GM18858 (cell line): ENCODE data around the gene DDAH1.
A peak's percentile ranks its signal among the peaks of the same experiment; 100 is the strongest.
"Not testable (repeated sequence)": the region's sequence is repeated elsewhere in the genome, so short reads cannot be mapped to it uniquely, and the experiment has no call there.

Experiments
- ATAC-seq: cut with Tn5 transposase; IDR thresholded peaks from one replicate; pipeline ENCODE4 v1.9.1; 2021; ENCODE audit not compliant: unreplicated experiment

Gene DDAH1

DNA sequence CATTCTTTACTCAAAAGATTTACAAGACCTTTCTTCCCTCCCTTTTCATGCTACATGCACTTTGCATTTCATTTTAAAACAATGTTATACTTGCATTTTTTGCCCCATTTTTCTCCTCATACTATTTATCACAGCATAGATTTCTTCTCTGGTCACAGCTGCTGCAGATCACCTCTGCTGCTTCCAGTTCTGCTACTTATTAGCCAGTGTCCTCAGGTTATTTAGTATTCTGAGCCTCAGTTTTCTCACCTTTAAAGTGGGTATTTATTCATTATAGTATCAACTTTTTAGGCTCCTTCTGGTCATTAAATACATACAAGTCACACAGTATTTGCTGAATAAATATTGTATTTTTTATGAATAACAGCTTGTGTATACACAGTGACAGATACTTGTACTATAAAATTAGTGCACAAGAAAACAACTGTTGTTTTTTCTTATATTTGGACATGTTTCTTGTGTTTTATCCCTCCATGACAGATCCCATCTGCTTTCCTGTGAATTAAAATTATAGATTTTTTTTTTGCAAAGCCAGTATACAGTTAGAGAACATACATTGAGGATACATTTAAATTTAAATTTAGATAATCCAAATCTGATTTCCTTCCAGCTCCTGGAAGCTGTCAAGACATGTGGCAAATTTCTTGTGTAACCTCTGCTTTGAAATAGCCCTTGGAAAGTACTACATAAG, 103.2 kb downstream of the DDAH1 start:
- no peak for ATAC-seq

- ATAC-seq = no peak
Measured at GRCh38 chr1:85360730-85361493, 104.0 kb downstream of the DDAH1 start.

- no peak for ATAC-seq
Measured at GRCh38 chr1:85359874-85360721, 104.9 kb downstream of the DDAH1 start.

DNA sequence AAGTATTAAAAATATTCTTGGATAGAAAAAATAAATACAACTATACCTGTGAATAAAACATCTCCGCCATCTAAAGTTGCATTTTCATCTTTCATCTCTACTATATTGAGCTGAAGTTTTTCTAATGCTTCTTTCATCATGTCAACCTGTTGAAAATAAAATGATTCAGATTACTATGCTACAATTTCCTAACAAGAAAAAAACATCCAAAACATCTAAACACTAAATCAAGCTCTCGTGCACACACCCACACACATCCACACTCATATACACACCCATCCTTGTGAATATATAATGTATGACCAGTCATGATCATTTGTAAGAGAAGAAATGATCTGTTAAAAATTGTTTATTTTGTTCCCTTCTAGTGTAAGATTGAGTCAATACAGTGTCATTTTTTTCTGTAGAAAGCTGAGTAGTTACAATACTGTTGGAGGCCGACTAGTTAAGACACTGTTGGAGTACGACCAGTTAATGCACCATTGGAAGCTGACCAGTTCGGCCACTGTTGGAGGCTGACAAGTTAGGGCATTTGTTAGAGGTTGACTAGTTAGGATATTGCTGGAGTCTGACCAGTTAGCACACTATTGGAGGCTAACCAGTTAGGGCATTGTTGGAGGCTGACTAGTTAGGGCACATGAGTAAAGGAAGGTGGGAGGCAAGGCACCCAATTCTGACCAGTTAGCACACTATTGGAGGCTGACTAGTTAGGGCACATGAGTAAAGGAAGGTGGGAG, 106.1 kb downstream of the DDAH1 start:
- no peak for ATAC-seq

DNA sequence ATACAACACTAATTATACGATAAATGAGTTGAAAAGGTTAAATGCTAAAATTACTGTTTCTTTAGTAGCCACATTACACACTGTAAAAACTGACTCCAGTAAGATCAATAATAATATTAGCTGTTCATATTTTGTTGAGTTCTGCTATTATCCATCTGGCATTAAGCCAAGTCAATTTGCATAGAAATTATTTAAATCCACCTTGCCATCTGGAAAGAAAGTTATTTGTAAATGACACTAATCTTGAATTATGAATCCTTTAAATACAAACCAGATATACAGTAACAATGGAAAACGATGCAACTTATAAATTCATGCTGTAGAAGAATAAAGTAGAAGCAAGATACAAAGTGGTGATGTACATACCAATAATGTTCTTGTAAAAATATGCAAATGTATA, 107.1 kb downstream of the DDAH1 start:
- ATAC-seq = no peak

GRCh38 chr1:85356130-85356529, 108.8 kb downstream of the DDAH1 start:
- no peak for ATAC-seq

DNA sequence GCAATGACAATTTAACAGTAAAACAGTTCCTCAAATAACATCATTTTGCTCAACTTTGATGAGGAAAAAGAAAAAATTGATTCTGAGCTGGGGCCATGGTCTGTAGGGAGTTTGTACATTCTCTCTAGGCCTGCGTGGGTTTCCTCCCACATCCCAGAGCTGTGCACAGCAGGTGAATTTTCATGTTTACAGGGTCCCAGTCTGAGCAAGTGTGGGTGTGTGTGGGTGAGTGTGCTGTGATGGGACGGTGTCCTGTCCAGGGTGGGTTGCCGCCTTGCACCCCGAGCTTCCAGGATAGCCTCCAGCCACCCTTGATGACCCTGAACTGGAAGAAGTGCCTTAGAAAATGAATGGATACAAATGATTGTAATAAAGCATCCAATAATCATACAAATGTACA, 112.9 kb downstream of the DDAH1 start:
- no peak for ATAC-seq

- no peak for ATAC-seq
Measured at GRCh38 chr1:85351202-85351828, 113.6 kb downstream of the DDAH1 start.

GRCh38 chr1:85349224-85349623, 115.7 kb downstream of the DDAH1 start:
- no peak for ATAC-seq

DNA sequence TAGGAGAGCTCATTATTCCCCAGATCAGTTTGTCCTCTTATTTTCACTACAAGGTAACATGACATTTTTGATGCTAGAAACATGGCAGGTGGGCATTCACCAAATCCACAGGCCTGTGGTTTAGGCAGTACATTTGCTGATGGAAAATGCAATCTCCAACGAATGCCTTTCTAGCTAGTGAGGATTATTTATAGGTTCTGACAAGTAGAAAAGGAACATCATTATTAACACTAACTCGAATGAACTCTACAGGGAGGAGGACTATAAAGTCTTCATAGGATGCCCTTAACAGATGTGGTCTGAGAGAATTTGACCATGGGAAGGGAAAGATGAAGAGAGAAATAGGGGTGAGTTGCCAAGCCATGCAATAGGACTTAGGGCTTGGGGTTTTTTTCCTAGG, 117.1 kb downstream of the DDAH1 start:
- no peak for ATAC-seq

DNA sequence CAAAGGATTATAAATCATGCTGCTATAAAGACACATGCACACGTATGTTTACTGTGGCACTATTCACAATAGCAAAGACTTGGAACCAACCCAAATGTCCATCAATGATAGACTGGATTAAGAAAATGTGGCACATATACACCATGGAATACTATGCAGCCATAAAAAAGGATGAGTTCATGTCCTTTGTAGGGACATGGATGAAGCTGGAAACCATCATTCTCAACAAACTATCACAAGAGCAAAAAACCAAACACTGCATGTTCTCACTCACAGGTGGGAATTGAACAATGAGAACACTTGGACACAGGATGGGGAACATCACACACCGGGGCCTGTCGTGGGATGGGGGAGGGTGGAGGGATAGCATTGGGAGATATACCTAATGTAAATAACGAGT, 117.7 kb downstream of the DDAH1 start:
- ATAC-seq = not testable (repeated sequence)

- ATAC-seq = no peak
Measured at GRCh38 chr1:85344256-85344694, 120.7 kb downstream of the DDAH1 start.

DNA sequence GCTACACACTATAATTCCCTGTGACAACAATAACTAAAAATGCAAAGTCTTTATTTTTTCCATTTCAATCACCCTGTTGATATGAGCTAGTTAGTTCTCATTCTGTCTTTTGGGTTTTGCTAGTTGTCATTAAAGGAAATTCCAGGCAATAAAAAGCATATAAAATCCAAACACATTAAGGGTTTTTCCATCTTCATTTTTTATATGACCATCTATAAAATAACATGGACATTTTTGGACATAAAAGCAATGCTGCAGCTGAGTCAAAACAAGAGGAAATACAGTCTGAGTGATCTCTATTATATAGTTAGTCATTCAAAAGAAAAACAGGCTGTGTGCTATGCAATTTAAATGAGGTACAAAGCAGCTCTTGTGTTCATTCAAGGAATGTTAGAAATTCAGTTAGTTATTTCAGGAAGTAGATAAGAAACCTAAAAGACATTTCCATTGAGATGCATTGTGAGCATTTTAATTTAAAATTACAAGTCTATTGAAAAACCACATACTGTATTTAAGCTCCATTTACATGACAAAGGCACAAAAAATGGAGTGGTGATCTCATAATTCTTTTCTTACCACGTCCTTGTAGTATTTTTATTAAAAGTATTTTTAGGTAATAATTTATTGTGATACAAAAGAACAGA, 121.2 kb downstream of the DDAH1 start:
- no peak for ATAC-seq

GRCh38 chr1:85343213-85343611, 121.7 kb downstream of the DDAH1 start:
- ATAC-seq = no peak

- ATAC-seq = no peak
Measured at GRCh38 chr1:85342207-85342606, 122.8 kb downstream of the DDAH1 start.

GRCh38 chr1:85340427-85340826, 124.5 kb downstream of the DDAH1 start:
- no peak for ATAC-seq

- ATAC-seq = no peak
Measured at GRCh38 chr1:85339656-85340399, 125.1 kb downstream of the DDAH1 start.

DNA sequence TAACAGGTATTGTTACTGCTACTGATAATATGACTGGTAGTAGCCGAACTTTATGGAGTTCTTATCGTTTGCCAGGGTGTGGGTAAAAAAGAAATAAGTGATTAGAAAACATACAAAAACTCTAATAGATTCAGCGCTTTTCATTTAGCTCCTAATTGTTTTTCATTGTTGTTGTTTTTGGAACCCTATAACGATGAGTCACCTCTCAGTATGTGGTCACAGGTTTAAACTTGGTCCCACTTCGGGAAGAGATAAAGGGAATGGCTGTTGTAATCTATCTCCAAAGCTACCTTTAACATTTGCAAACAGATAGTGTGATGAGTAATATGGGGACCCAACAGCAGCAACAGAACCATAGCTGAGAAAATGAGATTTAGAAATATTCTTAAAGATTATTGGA, 125.9 kb downstream of the DDAH1 start:
- ATAC-seq = no peak

GRCh38 chr1:85334962-85335361, 130.0 kb downstream of the DDAH1 start:
- ATAC-seq = peak; percentile 80
